T-helper 22 cell (primary cell): ENCODE results near the gene RIC1.
"Not testable (repeated sequence)": the region's sequence is repeated elsewhere in the genome, so short reads cannot be mapped to it uniquely, and the experiment has no call there.

Experiments
- DNase-seq: peaks from one replicate; pipeline ENCODE4 v3.0.0-alpha.2; 2020; ENCODE audit warnings: low read depth

Gene RIC1

GRCh38 chr9:5675046-5675445 lies 46.1 kb downstream of the RIC1 start:
- DNase-seq = not testable (repeated sequence)

DNA sequence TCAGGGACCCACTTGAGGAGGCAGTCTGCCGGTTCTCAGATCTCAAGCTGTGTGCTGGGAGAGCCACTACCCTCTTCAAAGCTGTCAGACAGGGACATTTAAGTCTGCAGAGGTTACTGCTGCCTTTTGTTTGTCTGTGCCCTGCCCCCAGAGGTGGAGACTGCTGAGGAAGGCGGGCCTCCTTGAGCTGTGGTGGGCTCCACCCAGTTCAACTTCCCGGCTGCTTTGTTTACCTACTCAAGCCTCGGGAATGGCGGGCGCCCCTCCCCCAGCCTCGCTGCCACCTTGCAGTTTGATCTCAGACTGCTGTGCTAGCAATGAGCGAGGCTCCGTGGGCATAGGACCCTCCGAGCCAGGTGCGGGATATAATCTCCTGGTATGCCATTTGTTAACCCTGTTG lies 54.7 kb downstream of the RIC1 start:
- not testable (repeated sequence) for DNase-seq

GRCh38 chr9:5684101-5684500 lies 55.2 kb downstream of the RIC1 start:
- no peak for DNase-seq

DNA sequence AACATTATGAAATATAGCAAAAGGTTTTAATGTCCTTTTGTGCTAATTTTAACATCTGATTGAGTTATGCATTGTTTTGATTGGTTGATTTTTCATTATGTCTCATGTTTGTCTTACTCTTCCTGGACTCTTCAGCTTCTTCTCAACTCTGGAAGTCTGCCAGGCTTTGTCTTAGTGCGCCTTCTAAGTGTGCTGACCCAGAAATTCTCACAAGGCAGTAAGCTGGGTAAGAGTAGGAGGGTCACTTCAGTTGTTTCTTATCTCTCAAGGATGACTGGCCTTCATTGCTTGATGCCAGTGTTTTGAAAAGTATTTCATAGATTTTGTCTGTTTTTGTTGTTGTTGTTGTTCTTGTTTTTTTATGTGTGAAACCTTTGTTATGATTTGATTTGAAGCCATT lies 59.2 kb downstream of the RIC1 start:
- DNase-seq = no peak

DNA sequence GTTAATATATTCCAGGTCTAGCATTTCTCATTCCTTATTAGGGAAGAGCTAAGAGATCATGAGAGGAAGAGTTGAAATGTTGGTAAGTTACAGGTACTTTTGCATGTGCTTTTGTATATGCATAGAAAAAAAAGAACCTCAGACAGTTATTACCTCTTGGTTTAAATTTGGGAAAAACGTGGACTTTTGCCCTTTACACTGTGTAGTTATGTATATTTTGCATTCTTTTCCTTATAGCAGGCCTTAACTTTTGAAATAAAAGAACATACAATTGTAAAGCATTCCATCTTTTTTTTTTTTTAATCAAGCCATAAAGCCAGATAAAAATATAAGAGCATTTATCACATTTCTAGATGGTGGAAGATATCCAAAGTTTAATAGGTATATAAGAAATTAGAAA lies 61.4 kb downstream of the RIC1 start:
- no peak for DNase-seq

GRCh38 chr9:5695860-5696259 lies 67.0 kb downstream of the RIC1 start:
- DNase-seq = no peak

- no peak for DNase-seq
Measured at GRCh38 chr9:5696884-5697283, 68.0 kb downstream of the RIC1 start.

DNA sequence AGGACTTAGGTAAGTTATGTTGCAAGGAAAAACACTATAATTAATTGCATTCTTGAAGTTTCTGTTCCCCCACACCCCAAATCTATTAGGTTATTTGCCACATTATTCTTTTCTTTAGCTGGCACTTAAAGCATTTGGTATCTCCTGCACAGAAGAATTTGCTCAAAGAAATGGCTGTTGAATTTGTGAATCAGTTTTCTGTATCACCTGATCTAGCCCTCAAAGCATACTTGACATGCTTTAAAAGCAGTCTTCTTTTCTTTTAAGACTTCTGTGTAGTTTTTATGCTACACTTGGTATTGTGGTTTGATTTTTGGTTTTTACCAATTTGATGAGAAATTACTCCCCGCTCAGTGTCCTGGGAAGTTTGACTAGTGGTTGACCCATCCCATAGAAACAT lies 69.1 kb downstream of the RIC1 start:
- no peak for DNase-seq

DNA sequence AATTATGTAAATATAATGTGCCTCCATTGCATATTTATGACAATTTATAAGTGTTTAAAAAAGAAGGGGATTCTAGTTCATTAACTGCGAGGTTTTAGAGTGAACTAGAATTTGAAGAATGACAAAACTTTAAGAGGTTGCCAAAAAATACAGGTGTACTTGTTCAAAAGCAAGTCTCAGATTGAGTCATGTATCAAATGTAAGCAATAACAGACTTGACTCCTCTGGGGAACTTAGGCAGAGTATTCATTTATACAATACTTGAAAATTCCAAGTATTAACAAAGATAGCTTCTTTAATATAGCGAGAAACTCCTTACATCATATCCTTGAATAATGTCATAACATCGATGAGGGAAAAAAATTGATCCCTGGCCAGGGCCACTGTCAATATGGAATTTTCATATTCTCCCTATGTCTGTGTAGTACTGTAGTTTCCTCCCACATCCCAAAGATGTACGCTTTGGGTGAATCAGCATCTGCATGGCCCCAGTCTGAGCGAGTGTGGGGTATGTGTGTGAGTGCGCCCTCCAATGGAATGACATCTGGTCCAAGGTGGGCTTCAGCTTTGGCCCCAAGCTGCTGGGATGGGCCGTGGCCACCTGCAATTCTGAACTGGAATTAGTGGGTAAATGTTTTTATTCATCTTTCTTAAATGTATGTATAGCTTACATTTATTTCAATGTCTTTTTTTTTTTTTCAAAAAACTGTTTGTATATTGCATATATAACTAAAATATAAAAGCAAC lies 70.1 kb downstream of the RIC1 start:
- no peak for DNase-seq

GRCh38 chr9:5708414-5708813 lies 79.5 kb downstream of the RIC1 start:
- DNase-seq = no peak

DNA sequence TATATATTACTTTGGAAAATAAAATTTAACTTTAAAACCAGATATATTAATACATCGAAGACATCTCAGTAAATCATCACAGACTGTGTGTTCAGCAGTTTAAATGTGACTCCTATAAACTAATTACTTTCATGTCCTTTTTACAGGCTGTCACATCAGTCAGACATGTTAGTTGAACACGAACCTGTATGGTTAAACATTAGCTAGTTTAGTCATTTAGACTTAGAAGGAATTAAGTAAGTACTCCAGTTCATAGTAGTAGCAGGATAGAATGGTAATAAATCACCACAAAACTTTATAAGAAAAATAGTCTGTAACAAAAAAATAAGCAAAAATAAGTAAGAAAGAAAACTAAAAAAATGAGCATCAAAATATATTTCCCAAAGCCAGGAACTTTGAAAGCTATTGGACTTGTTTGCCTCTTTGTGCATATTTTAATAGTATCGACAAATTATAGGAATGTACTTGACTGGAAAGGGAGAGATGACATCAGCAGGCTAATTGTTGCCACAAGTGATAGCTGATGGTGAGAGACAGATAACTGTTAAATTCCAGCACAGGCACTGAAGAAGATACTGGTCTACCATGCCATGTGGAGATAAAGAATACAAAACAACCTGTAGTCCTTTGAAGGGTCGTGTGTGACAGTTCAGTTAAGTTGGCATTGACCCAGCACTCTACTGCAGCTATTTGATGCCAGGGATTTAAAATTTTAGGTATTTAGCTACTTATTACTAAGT lies 83.9 kb downstream of the RIC1 start:
- DNase-seq = no peak

DNA sequence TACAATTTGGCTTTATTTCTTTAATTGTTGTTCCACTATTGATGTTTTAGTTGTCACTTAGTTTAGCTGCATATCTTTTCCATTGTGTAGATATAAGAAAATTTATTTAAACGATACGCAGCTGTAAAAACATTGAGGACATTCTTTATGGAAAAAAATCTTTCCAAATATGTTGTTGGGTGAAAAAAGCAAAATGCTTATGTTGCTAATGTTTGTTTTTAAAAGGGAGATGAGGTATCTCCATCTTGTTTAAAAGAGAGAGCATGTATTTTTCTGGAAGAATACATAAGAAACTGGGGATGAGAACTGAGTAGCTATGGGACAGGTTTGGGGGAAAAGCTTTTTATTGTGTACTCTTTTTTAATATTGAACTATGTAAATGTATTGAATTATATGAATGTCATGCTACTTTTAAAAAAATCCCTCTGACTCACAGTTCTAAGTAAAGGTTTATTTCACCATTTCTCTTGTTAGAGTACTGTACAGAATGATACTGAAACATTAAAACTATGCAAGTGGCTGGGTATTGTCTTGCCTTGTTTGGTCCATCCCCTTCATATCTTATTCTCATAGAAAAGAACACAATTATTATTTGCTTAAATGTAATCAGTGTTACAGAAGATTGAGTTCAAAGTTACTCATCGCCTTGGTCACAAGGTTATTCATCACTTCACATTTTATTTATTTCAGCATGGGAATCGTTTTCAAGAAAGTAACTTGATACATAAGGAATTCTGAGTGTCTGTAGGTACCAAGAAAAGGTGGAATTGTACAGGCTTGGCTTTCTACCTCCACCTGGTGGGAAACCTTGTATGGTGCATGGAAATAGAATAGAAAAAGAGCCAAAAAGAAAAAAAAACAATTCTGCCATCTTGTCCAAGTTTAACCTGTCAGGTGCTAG lies 85.8 kb downstream of the RIC1 start:
- no peak for DNase-seq

- DNase-seq = no peak
Measured at GRCh38 chr9:5715548-5716127, 86.7 kb downstream of the RIC1 start.

GRCh38 chr9:5717434-5717833 lies 88.5 kb downstream of the RIC1 start:
- DNase-seq = not testable (repeated sequence)

DNA sequence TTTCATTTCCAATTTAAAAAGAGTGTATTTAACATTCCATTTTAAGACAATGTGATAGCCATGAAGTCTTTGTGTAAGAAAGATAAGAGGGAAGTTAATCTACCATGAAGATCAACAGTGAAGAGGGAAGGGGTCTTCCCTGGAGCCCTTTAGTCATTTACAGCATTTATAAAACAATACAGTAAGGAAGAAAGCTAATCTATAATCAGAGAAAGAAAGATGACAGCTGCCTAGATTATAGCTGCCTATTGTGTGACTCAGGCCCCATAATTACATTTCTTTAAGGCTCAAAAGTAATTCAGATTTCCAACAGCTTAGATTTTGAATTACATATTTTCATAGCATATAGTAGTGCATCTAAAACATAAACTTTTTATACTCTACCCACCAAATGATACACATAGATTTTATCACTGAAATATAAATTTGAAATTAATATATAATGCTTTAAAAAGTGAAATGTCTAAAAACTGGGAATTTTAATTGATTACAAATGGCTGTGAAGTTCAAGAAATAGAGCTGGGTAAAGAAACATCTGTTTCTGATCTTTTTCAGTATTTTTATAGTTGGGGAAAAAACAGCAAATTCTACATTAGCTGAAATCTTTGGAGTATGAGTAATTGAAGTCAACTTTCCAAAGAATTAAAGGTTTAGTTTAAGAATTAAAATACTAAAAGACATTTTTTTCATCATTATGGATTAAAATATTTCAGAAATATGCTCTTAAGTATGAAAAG lies 89.6 kb downstream of the RIC1 start:
- no peak for DNase-seq

DNA sequence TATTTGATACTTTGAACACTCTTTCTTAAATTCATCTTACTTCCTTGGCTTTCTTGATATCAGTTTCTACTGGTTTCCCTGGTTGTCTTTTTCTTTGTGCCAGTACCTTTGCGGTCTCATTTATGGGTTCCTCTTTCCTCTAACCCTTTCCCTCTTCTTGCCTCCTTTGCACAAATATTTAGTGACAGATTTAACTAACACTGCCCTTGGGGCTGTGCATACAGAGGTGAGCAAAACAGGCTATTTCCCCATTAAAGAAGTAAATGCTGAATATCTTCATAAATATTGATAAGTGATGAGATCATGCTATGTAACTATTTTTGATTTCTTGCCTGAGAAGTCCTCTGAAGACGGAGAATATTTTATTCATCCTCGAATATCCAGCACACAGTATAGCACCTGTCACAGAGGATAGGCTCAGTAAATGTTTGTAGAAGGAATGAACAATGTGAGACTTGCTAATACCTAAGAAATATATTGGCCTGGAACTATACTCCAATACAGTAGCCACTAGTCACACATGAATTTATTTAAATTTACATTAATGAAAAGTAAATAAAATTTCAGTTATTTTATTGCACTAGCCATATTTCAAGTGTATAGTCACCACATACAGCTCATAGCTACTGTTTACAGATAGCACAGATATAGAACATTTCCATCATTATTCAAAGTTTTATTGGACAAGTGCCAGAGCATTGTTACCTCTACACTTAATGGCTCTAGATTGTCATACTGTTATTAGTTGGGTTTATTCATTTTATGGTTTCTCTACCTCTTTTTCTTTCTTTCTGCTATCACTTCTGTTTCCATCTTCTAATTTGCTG lies 90.4 kb downstream of the RIC1 start:
- no peak for DNase-seq

GRCh38 chr9:5720151-5720550 lies 91.2 kb downstream of the RIC1 start:
- no peak for DNase-seq

DNA sequence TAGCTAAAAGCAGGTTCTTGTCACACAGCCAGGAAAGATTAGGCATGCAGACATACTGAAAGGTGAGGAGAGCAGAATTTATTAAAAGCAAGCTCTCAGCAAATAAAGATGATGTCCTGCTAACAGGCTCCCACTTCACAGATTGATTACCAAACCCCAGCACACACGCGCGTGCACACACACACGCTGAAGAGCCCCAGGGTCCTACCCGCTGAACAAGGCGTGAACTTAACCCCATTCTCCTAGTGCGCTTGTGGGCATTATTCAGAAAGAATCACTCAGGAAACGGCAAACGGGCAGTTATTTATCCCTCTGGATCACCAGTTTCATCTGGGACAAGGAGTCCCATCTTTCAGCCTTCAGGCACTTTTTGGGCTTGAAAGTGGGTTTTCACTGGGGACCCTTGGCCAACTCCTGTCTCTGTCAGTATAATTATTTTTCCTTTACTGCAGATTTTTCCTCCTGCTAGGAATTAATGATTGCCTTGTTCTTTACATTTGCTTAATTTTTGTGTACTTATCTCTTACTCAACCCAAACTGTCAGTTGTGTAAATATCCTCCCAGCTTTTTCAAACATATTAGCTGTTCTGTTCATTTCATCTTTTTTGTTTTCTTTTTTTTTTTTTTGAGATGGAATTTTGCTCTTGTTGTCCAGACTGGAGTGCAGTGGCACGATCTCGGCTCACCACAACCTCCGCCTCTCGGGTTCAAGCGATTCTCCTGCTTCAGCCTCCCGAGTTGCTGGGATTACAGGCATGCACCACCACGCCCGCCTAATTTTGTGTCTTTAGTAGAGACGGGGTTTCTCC lies 92.6 kb downstream of the RIC1 start:
- no peak for DNase-seq

DNA sequence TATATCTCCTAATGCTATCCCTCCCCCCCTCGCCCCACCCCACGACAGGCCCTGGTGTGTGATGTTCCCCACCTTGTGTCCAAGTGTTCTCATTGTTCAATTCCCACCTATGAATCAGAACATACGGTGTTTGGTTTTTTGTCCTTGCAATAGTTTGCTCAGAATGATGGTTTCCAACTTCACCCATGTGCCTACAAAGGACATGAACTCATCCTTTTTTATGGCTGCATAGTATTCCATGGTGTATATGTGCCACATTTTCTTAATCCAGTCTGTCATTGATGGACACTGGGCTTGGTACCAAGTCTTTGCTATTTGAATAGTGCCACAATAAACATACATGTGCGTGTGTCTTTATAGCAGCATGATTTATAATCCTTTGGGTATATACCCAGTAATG lies 93.8 kb downstream of the RIC1 start:
- DNase-seq = not testable (repeated sequence)

- no peak for DNase-seq
Measured at GRCh38 chr9:5735072-5735471, 106.2 kb downstream of the RIC1 start.
